IMR-90 (cell line): ENCODE measurements around the gene BMP10. TPM values are rescaled to one million over a fixed set of nuclear protein-coding genes. Genes with fewer than 3 reads are reported as not detected.
A peak's percentile ranks its signal among the peaks of the same experiment; 100 is the strongest.

Experiments used
- ATAC-seq: fragments of 200-7000 bp; cut with Tn5 transposase; 2 replicates; pipeline ENCODE4 v1.9.1; 2020; ENCODE audit warnings: low read depth, mild to moderate bottlenecking, moderate library complexity
- BruUV-seq: library from RNA; stranded (reverse); fragments of 400-500 nt; replicated peaks from 2 replicates; lab custom pipeline; 2021; lab: Mats Ljungman, UMichigan
- CTCF ChIA-PET: fragments of 300-600 bp; formaldehyde crosslinking; extraction: SDS; loops from one replicate; lab custom pipeline; 2021; ENCODE audit warnings: antibody characterized with exemption; lab: Yijun Ruan, JAX
- POLR2A ChIA-PET: fragments of 300-600 bp; sonication (Branson Sonifier 250); formaldehyde crosslinking; loops from one replicate; lab custom pipeline; 2022; ENCODE audit warnings: antibody characterized with exemption; ENCODE audit not compliant: unreplicated experiment; lab: Charles Lee
- DNase-seq: peaks from one replicate; pipeline ENCODE4 v3.0.0; 2013
- H2AFZ ChIP-seq: replicated peaks from 2 replicates; pipeline ENCODE3; 2013; ENCODE audit warnings: low read length, mild to moderate bottlenecking; ENCODE audit not compliant: poor library complexity
- H2AK5ac ChIP-seq: 2 replicates; pipeline ENCODE4 v1.6.1; 2013; ENCODE audit warnings: low read depth, low read length, inconsistent platforms
- H2AK9ac ChIP-seq: replicated peaks from 2 replicates; pipeline ENCODE3; 2013; ENCODE audit warnings: mild to moderate bottlenecking, low read depth, low read length, moderate library complexity; ENCODE audit not compliant: poor library complexity
- H2BK120ac ChIP-seq: 2 replicates; pipeline ENCODE4 v1.6.1; 2013; ENCODE audit warnings: low read depth, low read length, inconsistent platforms
- H2BK15ac ChIP-seq: 3 replicates; pipeline ENCODE4 v1.6.1; 2013; ENCODE audit warnings: low read depth, low read length, inconsistent platforms
- H2BK20ac ChIP-seq: 2 replicates; pipeline ENCODE4 v1.6.1; 2013; ENCODE audit warnings: low read depth, mild to moderate bottlenecking, inconsistent platforms, low read length, moderate library complexity
- H2BK5ac ChIP-seq: 2 replicates; pipeline ENCODE4 v1.6.1; 2013; ENCODE audit warnings: mild to moderate bottlenecking, low read depth, low read length, inconsistent platforms; ENCODE audit not compliant: poor library complexity, severe bottlenecking
- H3K14ac ChIP-seq: replicated peaks from 2 replicates; pipeline ENCODE4 v1.6.1; 2013; ENCODE audit warnings: low read depth, low read length, inconsistent platforms
- H3K18ac ChIP-seq: 2 replicates; pipeline ENCODE4 v1.6.1; 2013; ENCODE audit warnings: low read depth, low read length, control low read depth
- H3K23ac ChIP-seq: 2 replicates; pipeline ENCODE4 v1.6.1; 2013; ENCODE audit warnings: low read depth, low read length, inconsistent platforms
- H3K27ac ChIP-seq: 2 replicates; pipeline ENCODE4 v1.5.1; 2013; ENCODE audit warnings: mild to moderate bottlenecking, control low read depth, low read length; ENCODE audit not compliant: insufficient read depth
- H3K27me3 ChIP-seq: 2 replicates; pipeline ENCODE4 v1.6.1; 2013; ENCODE audit warnings: low read length; ENCODE audit not compliant: control insufficient read depth, insufficient read depth
- H3K36me3 ChIP-seq: 2 replicates; pipeline ENCODE4 v1.6.1; 2013; ENCODE audit warnings: low read length, mixed read lengths; ENCODE audit not compliant: control insufficient read depth, insufficient read depth
- H3K4ac ChIP-seq: 2 replicates; pipeline ENCODE4 v1.6.1; 2013; ENCODE audit warnings: low read depth, low read length, inconsistent platforms
- H3K4me1 ChIP-seq: 2 replicates; pipeline ENCODE4 v1.6.1; 2013; ENCODE audit warnings: low read length, mixed read lengths; ENCODE audit not compliant: control insufficient read depth, insufficient read depth
- H3K4me2 ChIP-seq: 2 replicates; pipeline ENCODE4 v1.6.1; 2013; ENCODE audit warnings: low read depth, mild to moderate bottlenecking, control low read depth, low read length, moderate library complexity
- H3K4me3 ChIP-seq: 2 replicates; pipeline ENCODE4 v1.5.1; 2013; ENCODE audit warnings: low read depth, mild to moderate bottlenecking, control low read depth, low read length, moderate library complexity; ENCODE audit not compliant: insufficient read depth
- H3K56ac ChIP-seq: 2 replicates; pipeline ENCODE4 v1.6.1; 2013; ENCODE audit warnings: low read length, inconsistent platforms; ENCODE audit not compliant: insufficient read depth; ENCODE audit errors: extremely low read depth
- H3K79me1 ChIP-seq, 2 experiments: 2 replicates each; pipeline ENCODE4 v1.6.1; 2013; ENCODE audit warnings: low read length in 2 of 2, inconsistent platforms in 1 of 2, low read depth in 1 of 2
- H3K9ac ChIP-seq: 2 replicates; pipeline ENCODE4 v1.6.1; 2013; ENCODE audit warnings: low read depth, low read length, control low read depth
- H3K9me1 ChIP-seq: 2 replicates; pipeline ENCODE4 v1.6.1; 2013; ENCODE audit warnings: low read length, inconsistent platforms; ENCODE audit not compliant: insufficient read depth
- H3K9me3 ChIP-seq: 2 replicates; pipeline ENCODE4 v1.6.1; 2013; ENCODE audit warnings: low read length; ENCODE audit not compliant: control insufficient read depth, insufficient read depth
- H4K20me1 ChIP-seq: 2 replicates; pipeline ENCODE4 v1.6.1; 2013; ENCODE audit warnings: low read length, inconsistent platforms; ENCODE audit not compliant: insufficient read depth
- H4K5ac ChIP-seq: 2 replicates; pipeline ENCODE4 v1.6.1; 2013; ENCODE audit warnings: mild to moderate bottlenecking, low read depth, low read length, control low read depth
- H4K8ac ChIP-seq, 2 experiments: 2 replicates each; pipeline ENCODE4 v1.6.1; 2013; ENCODE audit warnings: low read depth in 2 of 2, low read length in 2 of 2, control low read depth in 1 of 2, inconsistent platforms in 1 of 2
- H4K91ac ChIP-seq: 2 replicates; pipeline ENCODE4 v1.6.1; 2013; ENCODE audit warnings: low read depth, low read length, inconsistent platforms; ENCODE audit not compliant: insufficient read depth
- NFE2L2 ChIP-seq: fragments of 150-350 bp; IDR thresholded peaks from 2 replicates; pipeline ENCODE4 v1.6.1; 2016; ENCODE audit warnings: low read depth, mild to moderate bottlenecking, low read length
- RAD21 ChIP-seq: IDR thresholded peaks from 2 replicates; pipeline ENCODE4 v1.6.1; 2012; ENCODE audit warnings: low read length, improper control_type of control experiment
- WGBS, 2 experiments: methylation state at CpG; one replicate each; pipeline versions ENCODE4 v1.1.5 to v1.1.7; 2013; ENCODE audit warnings: missing lambda C conversion rate in 2 of 2; ENCODE audit not compliant: insufficient read length in 1 of 2; ENCODE audit errors: extremely low coverage in 2 of 2; 5-methylcytosine and 5-hydroxymethylcytosine counted together
- dilution Hi-C: fragments of 300-500 bp; cut with HindIII; formaldehyde crosslinking; loops from one replicate; pipeline ENCODE4 v1.14.3; 2018; ENCODE audit warnings: low sequenced_read_pairs; ENCODE audit not compliant: unreplicated experiment
- in situ Hi-C: fragments of 300-500 bp; cut with MboI; formaldehyde crosslinking; loops from 3 replicates; pipeline ENCODE4 v1.14.3; 2019; ENCODE audit warnings: low sequenced_read_pairs, inconsistent platforms, mixed read lengths
- intact Hi-C: fragments of 100-400 bp; cut with micrococcal nuclease; formaldehyde crosslinking; loops from 2 replicates; pipeline ENCODE4 v1.10.0; 2022
- polyA plus RNA-seq, 3 experiments: library from polyadenylated mRNA; depleted of rRNA; stranded (reverse); fragments of >200 nt; gene quantifications; 2 replicates each; pipeline ENCODE4 v1.2.3, GENCODE V29; 2012; ENCODE audit warnings: low replicate concordance in 1 of 3
- total RNA-seq: library from RNA; depleted of rRNA; stranded (reverse); fragments of >200 nt; gene quantifications from 2 replicates; pipeline ENCODE4 v1.2.3, GENCODE V29; 2012

Gene BMP10
- total and polyA plus RNA-seq, 2 of the 4 experiments (the other 2 are of a cell fraction): not detected

DNA sequence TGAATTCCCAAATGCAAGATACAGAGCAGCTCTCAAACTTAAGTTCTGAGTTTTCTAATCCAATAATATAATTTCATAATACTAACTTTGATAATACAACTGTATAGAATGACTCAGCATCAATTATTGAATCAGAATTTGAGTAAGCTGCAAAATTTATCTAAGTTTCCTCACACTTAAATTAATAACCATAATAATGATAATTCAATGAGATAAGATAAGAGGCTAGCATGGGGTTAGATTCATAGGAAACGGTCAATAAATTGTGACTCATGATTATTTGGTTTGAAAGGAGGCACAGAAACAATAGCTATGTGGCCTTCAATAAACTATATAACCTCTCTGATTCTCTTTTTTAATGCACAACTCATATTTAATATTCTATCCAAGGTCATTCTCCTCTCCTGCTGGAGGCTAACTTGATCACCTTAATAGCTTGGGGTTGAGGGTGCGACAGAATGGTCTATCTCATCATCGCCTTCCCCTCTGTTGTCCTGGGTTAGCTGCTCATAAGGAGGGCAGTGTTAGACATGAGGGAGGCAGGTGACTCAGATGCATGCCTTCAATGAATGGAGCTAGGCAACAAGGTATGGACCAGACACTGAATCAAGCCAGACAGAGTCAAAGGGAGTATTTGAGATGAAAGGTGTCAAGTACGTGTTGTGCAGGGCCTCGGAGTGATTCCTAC is 36.2 kb upstream of the BMP10 start:
- no peak overlapping the region for H3K56ac ChIP-seq
- no peak for ATAC-seq
- no peaks in the 10 kb centered on the region for H4K20me1 ChIP-seq
- 0 out of 2 replicates have a peak overlapping the region, but pooled peaks have one; percentile 2 for H3K14ac ChIP-seq
- H2BK120ac ChIP-seq: peak overlapping the region; percentile 95; the same call in 1 of the 2 replicates
- H4K8ac ChIP-seq: 0 out of 4 replicates have a peak overlapping the region, but pooled peaks of 1 of the 2 experiments have one; percentile 3
- 0 out of 2 replicates have a peak overlapping the region, but pooled peaks have one; percentile 50 for H4K5ac ChIP-seq
- CTCF ChIA-PET: interaction anchor here (1.2 to 2.8 kb wide), 4 partner anchors 48 to 313 kb away, joined by 3 to 13 read pairs (median 4); no protein-coding TSS in a partner anchor
- H3K27ac ChIP-seq: no peak overlapping the region
- no peaks in the 10 kb centered on the region for H3K79me1 ChIP-seq
- in situ Hi-C loops: no loop called here
- intact Hi-C loops: loop anchor here (5.0 kb wide), 1 partner anchor 50 kb away; no protein-coding TSS in a partner anchor
- peak overlapping the region; percentile 39 for H4K91ac ChIP-seq
- peak overlapping the region; percentile 65 for H2AK9ac ChIP-seq
- H3K4me2 ChIP-seq: no peak overlapping the region
- H3K4me1 ChIP-seq: peaks cover 10% of the 10 kb centered on the region
- peak overlapping the region; percentile 84; the same call in 1 of the 2 replicates for H3K4ac ChIP-seq
- H2BK5ac ChIP-seq: no peak overlapping the region
- no peak overlapping the region for H3K4me3 ChIP-seq
- H2BK20ac ChIP-seq: peak overlapping the region; percentile 90; the same call in 1 of the 2 replicates
- H3K9me1 ChIP-seq: peaks cover 6% of the 10 kb centered on the region; the same call in 1 of the 2 replicates
- peak overlapping the region; percentile 70; the same call in 1 of the 2 replicates for H3K18ac ChIP-seq
- H3K9me3 ChIP-seq: no peaks in the 10 kb centered on the region
- no peak overlapping the region for H3K23ac ChIP-seq
- DNase-seq: no peak
- WGBS, 2 experiments: no CpG with 5 or more reads among the region's 5 CpGs
- TF ChIP-seq NFE2L2: peak; percentile 64
- TF ChIP-seq RAD21: no peak
- H3K36me3 ChIP-seq: no peaks in the 10 kb centered on the region
- H2AFZ ChIP-seq: peak overlapping the region; percentile 57
- no TSS peak for BruUV-seq
- no peaks in the 10 kb centered on the region for H3K27me3 ChIP-seq
- peak overlapping the region; percentile 97 for H2AK5ac ChIP-seq
- H3K9ac ChIP-seq: no peak overlapping the region
- POLR2A ChIA-PET: no interaction called here
- H2BK15ac ChIP-seq: peak overlapping the region; percentile 76; the same call in 2 of the 3 replicates
- dilution Hi-C loops: no loop called here
